Chondrocyte (in vitro differentiated cells): ENCODE measurements around the gene TSPAN18. TPM values are rescaled to one million over a fixed set of nuclear protein-coding genes. Genes with fewer than 3 reads are reported as not detected.

Source experiments
- DNase-seq: peaks from one replicate; pipeline ENCODE4 v3.0.0; 2021; ENCODE audit warnings: mixed read lengths, low spot score
- H3K27ac Mint-ChIP-seq: one replicate; pipeline ENCODE4 v1.8.0; 2021; ENCODE audit warnings: mild to moderate bottlenecking, moderate library complexity, mixed read lengths; ENCODE audit not compliant: unreplicated experiment
- H3K27me3 Mint-ChIP-seq: 2 replicates; pipeline ENCODE4 v1.8.0; 2021; ENCODE audit warnings: low read depth, mixed read lengths
- H3K36me3 Mint-ChIP-seq: 2 replicates; pipeline ENCODE4 v1.8.0; 2021; ENCODE audit warnings: low read depth, mixed read lengths
- H3K4me1 Mint-ChIP-seq: 2 replicates; pipeline ENCODE4 v1.8.0; 2021; ENCODE audit warnings: low read depth, mild to moderate bottlenecking, mixed read lengths
- H3K4me3 Mint-ChIP-seq: one replicate; pipeline ENCODE4 v1.8.0; 2021; ENCODE audit warnings: mild to moderate bottlenecking, moderate library complexity, mixed read lengths; ENCODE audit not compliant: unreplicated experiment
- H3K9me3 Mint-ChIP-seq: 2 replicates; pipeline ENCODE4 v1.8.0; 2021; ENCODE audit warnings: low read depth, mixed read lengths
- total RNA-seq: library from RNA; stranded (reverse); gene quantifications from 3 replicates; pipeline ENCODE4 v1.2.1, GENCODE V29; 2021
- TF ChIP-seq, protein P1 (sequence below): fragments of 200-600 bp; sonication (generic); IDR thresholded peaks from 2 replicates; pipeline ENCODE4 v1.5.0; 2021; ENCODE audit warnings: antibody characterized with exemption, mild to moderate bottlenecking, moderate library complexity

The TSPAN18 gene
- total RNA-seq, 1 donor from 2014 or later, result 4.0 TPM

GRCh38 chr11:44778195-44779100, 51.7 kb downstream of the TSPAN18 start:
- Mint-ChIP-seq H3K9me3 (no peaks in the 10 kb centered on the region), H3K4me1 (peaks cover 7% of the 10 kb centered on the region), H3K27me3 (no peaks in the 10 kb centered on the region), H3K4me3 (no peak overlapping the region), H3K27ac (no peak overlapping the region), H3K36me3 (no peaks in the 10 kb centered on the region)
- no peak for DNase-seq
- TF ChIP-seq, protein P1, sequence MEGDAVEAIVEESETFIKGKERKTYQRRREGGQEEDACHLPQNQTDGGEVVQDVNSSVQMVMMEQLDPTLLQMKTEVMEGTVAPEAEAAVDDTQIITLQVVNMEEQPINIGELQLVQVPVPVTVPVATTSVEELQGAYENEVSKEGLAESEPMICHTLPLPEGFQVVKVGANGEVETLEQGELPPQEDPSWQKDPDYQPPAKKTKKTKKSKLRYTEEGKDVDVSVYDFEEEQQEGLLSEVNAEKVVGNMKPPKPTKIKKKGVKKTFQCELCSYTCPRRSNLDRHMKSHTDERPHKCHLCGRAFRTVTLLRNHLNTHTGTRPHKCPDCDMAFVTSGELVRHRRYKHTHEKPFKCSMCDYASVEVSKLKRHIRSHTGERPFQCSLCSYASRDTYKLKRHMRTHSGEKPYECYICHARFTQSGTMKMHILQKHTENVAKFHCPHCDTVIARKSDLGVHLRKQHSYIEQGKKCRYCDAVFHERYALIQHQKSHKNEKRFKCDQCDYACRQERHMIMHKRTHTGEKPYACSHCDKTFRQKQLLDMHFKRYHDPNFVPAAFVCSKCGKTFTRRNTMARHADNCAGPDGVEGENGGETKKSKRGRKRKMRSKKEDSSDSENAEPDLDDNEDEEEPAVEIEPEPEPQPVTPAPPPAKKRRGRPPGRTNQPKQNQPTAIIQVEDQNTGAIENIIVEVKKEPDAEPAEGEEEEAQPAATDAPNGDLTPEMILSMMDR, result no peak

DNA sequence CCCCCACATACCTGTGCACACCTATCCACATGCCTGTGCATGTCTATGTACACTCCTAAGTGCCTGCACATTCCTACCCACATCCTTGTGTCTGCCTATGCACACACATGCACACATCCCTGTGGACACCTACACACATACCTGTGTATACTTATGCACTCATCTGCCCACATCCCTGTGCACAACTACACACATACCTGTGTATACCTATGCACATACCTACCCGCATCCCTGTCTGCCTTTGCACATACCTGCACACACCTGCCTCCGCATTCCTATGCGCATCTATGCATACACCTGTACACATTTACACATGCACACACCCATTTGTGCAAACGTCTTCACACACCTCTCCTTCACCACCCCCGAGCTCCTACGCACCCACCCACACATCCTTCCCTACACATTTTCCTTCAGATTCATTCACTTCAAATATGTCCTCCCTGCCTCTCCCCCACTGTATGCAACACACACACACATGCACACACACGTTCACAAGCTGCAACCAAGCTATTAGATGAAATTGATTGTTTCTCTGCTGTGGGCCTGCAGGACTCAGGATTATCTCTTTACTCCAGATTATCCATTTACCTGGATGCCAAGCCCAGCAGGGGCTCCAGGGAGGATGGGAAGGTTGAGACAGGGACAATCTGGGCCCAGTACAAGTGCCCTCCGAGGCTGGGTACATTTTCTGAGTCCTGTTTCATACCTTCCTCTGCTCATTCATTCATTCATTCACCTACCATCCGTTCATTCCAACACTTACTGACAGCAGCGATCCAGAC, 53.2 kb downstream of the TSPAN18 start:
- Mint-ChIP-seq H3K4me3 (no peak overlapping the region), H3K27me3 (peaks cover under 1% of the 10 kb centered on the region), H3K36me3 (no peaks in the 10 kb centered on the region), H3K27ac (no peak overlapping the region), H3K4me1 (peaks cover 10% of the 10 kb centered on the region), H3K9me3 (no peaks in the 10 kb centered on the region)
- TF ChIP-seq, protein P1, result no peak
- no peak for DNase-seq

- Mint-ChIP-seq H3K4me1 (peaks cover 10% of the 10 kb centered on the region), H3K27ac (no peak overlapping the region), H3K36me3 (no peaks in the 10 kb centered on the region), H3K4me3 (no peak overlapping the region), H3K9me3 (no peaks in the 10 kb centered on the region), H3K27me3 (peaks cover 9% of the 10 kb centered on the region)
- TF ChIP-seq, protein P1, result no peak
- DNase-seq, result no peak
Observed at GRCh38 chr11:44780940-44781631, 54.3 kb downstream of the TSPAN18 start.

DNA sequence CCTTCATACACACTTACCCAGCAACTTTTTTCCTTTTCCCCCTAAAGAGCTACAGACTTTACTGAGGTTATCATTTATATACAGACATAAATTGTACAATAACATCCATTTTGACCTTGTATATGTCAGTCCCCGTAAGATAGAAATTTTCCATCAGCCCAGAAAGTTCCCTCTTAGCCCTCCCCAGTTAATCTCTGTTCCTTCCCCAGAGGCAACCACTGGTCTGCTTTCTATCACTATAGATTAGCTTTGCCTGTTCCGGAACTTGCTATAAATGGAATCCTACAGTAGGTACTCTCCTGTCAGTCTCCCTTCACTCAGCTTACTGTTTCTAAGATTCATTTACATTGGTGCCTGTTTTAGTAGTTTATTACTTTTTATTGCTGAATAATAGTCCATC, 54.9 kb downstream of the TSPAN18 start:
- Mint-ChIP-seq H3K4me1 (peaks cover 10% of the 10 kb centered on the region), H3K36me3 (no peaks in the 10 kb centered on the region), H3K27ac (no peak overlapping the region), H3K4me3 (no peak overlapping the region), H3K9me3 (no peaks in the 10 kb centered on the region), H3K27me3 (peaks cover 9% of the 10 kb centered on the region)
- TF ChIP-seq, protein P1, result no peak
- no peak for DNase-seq

- no peaks in the 10 kb centered on the region for H3K36me3 Mint-ChIP-seq
- DNase-seq, result no peak
- peaks cover 10% of the 10 kb centered on the region for H3K4me1 Mint-ChIP-seq
- no peak overlapping the region for H3K27ac Mint-ChIP-seq
- H3K27me3 Mint-ChIP-seq, result peaks cover 13% of the 10 kb centered on the region
- TF ChIP-seq, protein P1, result no peak
- no peak overlapping the region for H3K4me3 Mint-ChIP-seq
- no peaks in the 10 kb centered on the region for H3K9me3 Mint-ChIP-seq
Observed at GRCh38 chr11:44782478-44782877, 55.7 kb downstream of the TSPAN18 start.
